GM21360 (cell line): ENCODE measurements around the gene IFI44.

Source experiments
- ATAC-seq: cut with Tn5 transposase; IDR thresholded peaks from one replicate; pipeline ENCODE4 v1.9.1; 2021; ENCODE audit warnings: mild to moderate bottlenecking, moderate library complexity; ENCODE audit not compliant: unreplicated experiment

The IFI44 gene

GRCh38 chr1:78649628-78650027 is at the start of gene IFI44:
TSS of gene IFI44 (plus strand) at chr1:78649831. CDS start at chr1:78650196, 365 bp downstream.
- peak; percentile 76 for ATAC-seq

- ATAC-seq, result no peak
These were observed 48.6 kb upstream of the IFI44 start for GRCh38 chr1:78601068-78601467.

- ATAC-seq, result no peak
These were observed 46.4 kb upstream of the IFI44 start for GRCh38 chr1:78603206-78603605.

GRCh38 chr1:78604643-78605042 is 45.0 kb upstream of the IFI44 start:
- no peak for ATAC-seq

GRCh38 chr1:78606274-78606673 is 43.4 kb upstream of the IFI44 start:
- no peak for ATAC-seq

- no peak for ATAC-seq
These were observed 42.2 kb upstream of the IFI44 start for GRCh38 chr1:78607334-78607927.

- no peak for ATAC-seq
These were observed 41.7 kb upstream of the IFI44 start for GRCh38 chr1:78607944-78608343.

GRCh38 chr1:78617615-78618026 is 32.0 kb upstream of the IFI44 start:
- ATAC-seq, result peak; percentile 48

GRCh38 chr1:78619032-78619431 is 30.6 kb upstream of the IFI44 start:
- ATAC-seq, result no peak

- ATAC-seq, result peak; percentile 16
These were observed 30.2 kb upstream of the IFI44 start for GRCh38 chr1:78619446-78619802.

- peak; percentile 36 for ATAC-seq
These were observed 29.6 kb upstream of the IFI44 start, which contains the start of gene IFI44L for GRCh38 chr1:78619803-78620579. TSS of gene IFI44L (plus strand) at chr1:78620448. CDS start at chr1:78627916, 7,468 bp downstream.

- ATAC-seq, result no peak
These were observed 29.0 kb upstream of the IFI44 start for GRCh38 chr1:78620666-78621065.

- no peak for ATAC-seq
These were observed 27.1 kb upstream of the IFI44 start for GRCh38 chr1:78622548-78622947.

- ATAC-seq, result no peak
These were observed 25.6 kb upstream of the IFI44 start for GRCh38 chr1:78624035-78624434.

- no peak for ATAC-seq
These were observed 22.3 kb upstream of the IFI44 start for GRCh38 chr1:78627321-78627720.

GRCh38 chr1:78630600-78630999 is 19.0 kb upstream of the IFI44 start:
- ATAC-seq, result no peak

- no peak for ATAC-seq
These were observed 16.4 kb upstream of the IFI44 start for GRCh38 chr1:78633209-78633608.

GRCh38 chr1:78640462-78640861 is 9.2 kb upstream of the IFI44 start:
- ATAC-seq, result peak; percentile 77

GRCh38 chr1:78641558-78641957 is 8.1 kb upstream of the IFI44 start:
- no peak for ATAC-seq

- no peak for ATAC-seq
These were observed 3.9 kb upstream of the IFI44 start for GRCh38 chr1:78645723-78646122.

GRCh38 chr1:78647238-78647637 is 2.4 kb upstream of the IFI44 start:
- ATAC-seq, result no peak

GRCh38 chr1:78650114-78650660 is 556 bp downstream of the IFI44 start:
- no peak for ATAC-seq
